Trophoblast cell (in vitro differentiated cells and primary cell): Measurements from ENCODE around the gene OPA1.
"Not testable (repeated sequence)": the region's sequence is repeated elsewhere in the genome, so short reads cannot be mapped to it uniquely, and the experiment has no call there.

Experiments
- DNase-seq, 2 donors: peaks; one replicate each; pipeline ENCODE4 v3.0.0-alpha.2; 2016
- H2AFZ ChIP-seq: 2 replicates; pipeline ENCODE4 v1.6.1; 2013; ENCODE audit warnings: low read length, moderate library complexity, mild to moderate bottlenecking; ENCODE audit not compliant: insufficient read depth, poor library complexity
- H2AK5ac ChIP-seq: 2 replicates; pipeline ENCODE4 v1.6.1; 2013; ENCODE audit warnings: mild to moderate bottlenecking, low read length
- H2BK120ac ChIP-seq: 2 replicates; pipeline ENCODE4 v1.6.1; 2013; ENCODE audit warnings: low read length, mild to moderate bottlenecking, moderate library complexity; ENCODE audit not compliant: insufficient read depth, poor library complexity
- H2BK12ac ChIP-seq: 2 replicates; pipeline ENCODE4 v1.6.1; 2013; ENCODE audit warnings: mild to moderate bottlenecking, low read length, moderate library complexity
- H2BK5ac ChIP-seq: 2 replicates; pipeline ENCODE4 v1.6.1; 2013; ENCODE audit warnings: low read length, low read depth, moderate library complexity, mild to moderate bottlenecking; ENCODE audit not compliant: poor library complexity
- H3K14ac ChIP-seq: 2 replicates; pipeline ENCODE4 v1.6.1; 2013; ENCODE audit warnings: mild to moderate bottlenecking, low read length
- H3K18ac ChIP-seq: 2 replicates; pipeline ENCODE4 v1.6.1; 2013; ENCODE audit warnings: mild to moderate bottlenecking, low read length
- H3K23ac ChIP-seq: 2 replicates; pipeline ENCODE4 v1.6.1; 2013; ENCODE audit warnings: low read length
- H3K27ac ChIP-seq: 2 replicates; pipeline ENCODE4 v1.5.1; 2013; ENCODE audit warnings: low read depth, mild to moderate bottlenecking, inconsistent platforms, low read length, moderate library complexity
- H3K27me3 ChIP-seq: 2 replicates; pipeline ENCODE4 v1.6.1; 2013; ENCODE audit warnings: inconsistent platforms, mild to moderate bottlenecking, low read length, moderate library complexity; ENCODE audit not compliant: insufficient read depth
- H3K36me3 ChIP-seq, 2 experiments: 1 replicate in 1 of 2; 2 replicates in 1 of 2; pipeline ENCODE4 v1.6.1; 2013; ENCODE audit warnings: low read length in 2 of 2, mild to moderate bottlenecking in 2 of 2, moderate library complexity in 1 of 2; ENCODE audit not compliant: insufficient read depth in 2 of 2, control insufficient read depth in 1 of 2
- H3K4ac ChIP-seq: 2 replicates; pipeline ENCODE4 v1.6.1; 2013; ENCODE audit warnings: low read depth, mild to moderate bottlenecking, low read length, moderate library complexity
- H3K4me1 ChIP-seq, 2 experiments: 1 replicate in 1 of 2; 2 replicates in 1 of 2; pipeline ENCODE4 v1.6.1; 2013; ENCODE audit warnings: low read length in 2 of 2, mild to moderate bottlenecking in 2 of 2, moderate library complexity in 1 of 2; ENCODE audit not compliant: insufficient read depth in 2 of 2, control insufficient read depth in 1 of 2
- H3K4me2 ChIP-seq: 2 replicates; pipeline ENCODE4 v1.6.1; 2013; ENCODE audit warnings: inconsistent platforms, mild to moderate bottlenecking, low read length, moderate library complexity
- H3K4me3 ChIP-seq: 2 replicates; pipeline ENCODE4 v1.5.1; 2013; ENCODE audit warnings: mild to moderate bottlenecking, low read depth, low read length, inconsistent platforms
- H3K79me1 ChIP-seq: one replicate; pipeline ENCODE4 v1.6.1; 2013; ENCODE audit warnings: low read length
- H3K79me2 ChIP-seq: 2 replicates; pipeline ENCODE4 v1.6.1; 2013; ENCODE audit warnings: low read length, mild to moderate bottlenecking; ENCODE audit not compliant: control insufficient read depth, insufficient read depth, poor library complexity
- H3K9ac ChIP-seq: 2 replicates; pipeline ENCODE4 v1.6.1; 2013; ENCODE audit warnings: mild to moderate bottlenecking, low read length
- H3K9me3 ChIP-seq: 2 replicates; pipeline ENCODE4 v1.6.1; 2013; ENCODE audit warnings: low read depth, mild to moderate bottlenecking, control low read depth, inconsistent platforms, low read length; ENCODE audit not compliant: insufficient read depth
- H4K12ac ChIP-seq: 2 replicates; pipeline ENCODE4 v1.6.1; 2013; ENCODE audit warnings: low read depth, mild to moderate bottlenecking, low read length, moderate library complexity
- H4K8ac ChIP-seq: 2 replicates; pipeline ENCODE4 v1.6.1; 2013; ENCODE audit warnings: low read depth, mild to moderate bottlenecking, low read length, moderate library complexity
- H4K91ac ChIP-seq: one replicate; pipeline ENCODE4 v1.6.1; 2013; ENCODE audit warnings: low read depth, mild to moderate bottlenecking, low read length, moderate library complexity
- WGBS: extraction: QIAGEN DNeasy Blood & Tissue Kit; methylation state at CpG from one replicate; pipeline ENCODE4 v1.1.7; 2013; ENCODE audit warnings: missing lambda C conversion rate; ENCODE audit not compliant: insufficient read length, insufficient coverage; ENCODE audit errors: extremely low coverage; 5-methylcytosine and 5-hydroxymethylcytosine counted together

The OPA1 gene

DNA sequence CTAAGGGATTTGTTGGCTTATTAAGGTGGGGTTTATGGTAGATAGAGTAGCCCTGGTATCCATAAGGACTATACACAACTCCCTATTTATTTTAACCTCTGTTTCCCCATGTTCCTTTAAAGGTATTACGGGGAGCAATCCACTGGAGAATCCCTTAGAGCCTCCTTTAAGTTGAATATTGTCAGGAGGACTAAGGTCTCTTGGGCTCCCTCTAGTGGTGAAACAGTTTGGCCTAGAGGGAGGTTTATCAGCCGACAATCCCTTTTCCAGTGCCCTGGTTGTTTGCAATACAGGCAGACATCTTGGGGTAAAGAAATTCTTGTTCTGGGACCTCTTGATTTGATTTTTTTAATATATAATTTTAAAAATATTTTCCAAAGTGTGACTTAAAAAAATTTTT lies 12.9 kb downstream of the OPA1 start:
- Histone ChIP-seq H4K8ac (no peak overlapping the region), H2BK5ac (no peak overlapping the region), H3K23ac (no peak overlapping the region), H2BK120ac (no peak overlapping the region), H3K4me2 (no peak overlapping the region), H2AK5ac (no peak overlapping the region), H3K4ac (no peak overlapping the region), H4K91ac (no peak overlapping the region), H3K18ac (no peak overlapping the region), H3K4me3 (no peak overlapping the region), H4K12ac (no peak overlapping the region), H3K9ac (no peak overlapping the region), H3K27ac (no peak overlapping the region), H2BK12ac (no peak overlapping the region), H3K9me3 (no peaks in the 10 kb centered on the region), H3K27me3 (no peaks in the 10 kb centered on the region), H3K79me2 (no peaks in the 10 kb centered on the region), H2AFZ (no peak overlapping the region), H3K14ac (no peak overlapping the region), H3K4me1 (no peaks in the 10 kb centered on the region), H3K79me1 (no peaks in the 10 kb centered on the region), H3K36me3 (no peaks in the 10 kb centered on the region)
- peak; percentile 37 to 89 for DNase-seq
- no CpG with 5 or more reads among the region's 2 CpGs for WGBS

DNA sequence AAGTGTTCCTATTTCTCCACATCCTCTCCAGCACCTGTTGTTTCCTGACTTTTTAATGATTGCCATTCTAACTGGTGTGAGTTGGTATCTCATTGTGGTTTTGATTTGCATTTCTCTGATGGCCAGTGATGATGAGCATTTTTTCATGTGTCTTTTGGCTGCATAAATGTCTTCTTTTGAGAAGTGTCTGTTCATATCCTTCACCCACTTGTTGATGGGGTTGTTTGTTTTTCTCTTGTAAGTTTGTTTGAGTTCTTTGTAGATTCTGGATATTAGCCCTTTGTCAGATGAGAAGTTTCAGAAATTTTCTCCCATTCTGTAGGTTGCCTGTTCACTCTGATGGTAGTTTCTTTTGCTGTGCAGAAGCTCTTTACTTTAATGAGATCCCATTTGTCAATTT lies 13.9 kb downstream of the OPA1 start:
- H2BK120ac ChIP-seq, H4K8ac ChIP-seq, H2AFZ ChIP-seq, H3K36me3 ChIP-seq, H3K9ac ChIP-seq, H3K18ac ChIP-seq, H3K4me1 ChIP-seq, H2BK5ac ChIP-seq, H3K27ac ChIP-seq, H3K79me1 ChIP-seq, H4K12ac ChIP-seq, H3K79me2 ChIP-seq, H3K14ac ChIP-seq, H3K9me3 ChIP-seq, H2AK5ac ChIP-seq, H3K27me3 ChIP-seq, H4K91ac ChIP-seq, H3K4me3 ChIP-seq, H3K4ac ChIP-seq, H3K23ac ChIP-seq, H3K4me2 ChIP-seq, H2BK12ac ChIP-seq, DNase-seq: not testable (repeated sequence)

- H3K27me3 ChIP-seq, H3K9me3 ChIP-seq, DNase-seq, H2AFZ ChIP-seq, H3K36me3 ChIP-seq, H4K91ac ChIP-seq, H3K9ac ChIP-seq, H2AK5ac ChIP-seq, H4K12ac ChIP-seq, H2BK5ac ChIP-seq, H3K14ac ChIP-seq, H3K27ac ChIP-seq, H3K4me3 ChIP-seq, H3K4ac ChIP-seq, H3K4me2 ChIP-seq, H2BK12ac ChIP-seq, H3K79me1 ChIP-seq, H4K8ac ChIP-seq, H3K23ac ChIP-seq, H3K18ac ChIP-seq, H3K4me1 ChIP-seq, H2BK120ac ChIP-seq, H3K79me2 ChIP-seq: not testable (repeated sequence)
- WGBS = no CpG with 5 or more reads among the region's 11 CpGs
These were observed 17.5 kb downstream of the OPA1 start for GRCh38 chr3:193610516-193610915.

- Histone ChIP-seq H4K91ac (no peak overlapping the region), H3K9ac (no peak overlapping the region), H3K4me3 (no peak overlapping the region), H3K23ac (no peak overlapping the region), H3K4me2 (no peak overlapping the region), H3K79me1 (no peaks in the 10 kb centered on the region), H3K4ac (no peak overlapping the region), H3K14ac (no peak overlapping the region), H4K12ac (no peak overlapping the region), H3K18ac (no peak overlapping the region), H2BK120ac (no peak overlapping the region), H2AFZ (no peak overlapping the region), H2BK5ac (no peak overlapping the region), H2BK12ac (no peak overlapping the region), H3K79me2 (no peaks in the 10 kb centered on the region), H3K9me3 (no peaks in the 10 kb centered on the region), H3K27me3 (no peaks in the 10 kb centered on the region), H2AK5ac (no peak overlapping the region), H3K27ac (no peak overlapping the region), H4K8ac (no peak overlapping the region), H3K36me3 (peaks cover 0 to 2% of the 10 kb centered on the region in 2 experiments), H3K4me1 (no peaks in the 10 kb centered on the region)
- DNase-seq = no peak
- no CpG with 5 or more reads among the region's 2 CpGs for WGBS
These were observed 21.4 kb downstream of the OPA1 start for GRCh38 chr3:193614430-193614829.
